Anterior cingulate cortex (tissue), 58 donors: ENCODE measurements around the gene GPX4.
"Not testable (repeated sequence)": the region's sequence is repeated elsewhere in the genome, so short reads cannot be mapped to it uniquely, and the experiment has no call there.

ENCODE experiments used
- DNase-seq, 58 donors: peaks; one replicate each; lab custom pipeline; 2025; lab: John Stamatoyannopoulos, UW

Gene GPX4

GRCh38 chr19:1112268-1113029 is 8.7 kb downstream of the GPX4 start:
- DNase-seq = no peak

GRCh38 chr19:1113030-1113985 is 9.5 kb downstream of the GPX4 start:
- peak in 57 of 58 donors; percentile 24 to 97 (median 88) for DNase-seq

GRCh38 chr19:1113986-1114483 is 10.2 kb downstream of the GPX4 start:
- DNase-seq = no peak

- DNase-seq = not testable (repeated sequence)
Measured at GRCh38 chr19:1114728-1115127, 10.9 kb downstream of the GPX4 start.

- DNase-seq = no peak
Measured at GRCh38 chr19:1115646-1116420, 12.0 kb downstream of the GPX4 start.

- no peak for DNase-seq
Measured at GRCh38 chr19:1116726-1117581, 13.2 kb downstream of the GPX4 start.

GRCh38 chr19:1117654-1118053 is 13.9 kb downstream of the GPX4 start:
- DNase-seq = no peak

GRCh38 chr19:1118999-1119398 is 15.2 kb downstream of the GPX4 start:
- DNase-seq = no peak

GRCh38 chr19:1119475-1120217 is 15.9 kb downstream of the GPX4 start:
- DNase-seq = no peak

- DNase-seq = no peak
Measured at GRCh38 chr19:1121395-1121794, 17.6 kb downstream of the GPX4 start.

GRCh38 chr19:1122021-1122971 is 18.5 kb downstream of the GPX4 start:
- no peak for DNase-seq

- DNase-seq = no peak
Measured at GRCh38 chr19:1122972-1123363, 19.2 kb downstream of the GPX4 start.

GRCh38 chr19:1123381-1123780 is 19.6 kb downstream of the GPX4 start:
- no peak for DNase-seq

GRCh38 chr19:1123885-1124677 is 20.3 kb downstream of the GPX4 start:
- no peak for DNase-seq

- DNase-seq = no peak
Measured at GRCh38 chr19:1125601-1126467, 22.0 kb downstream of the GPX4 start.
